ENCODE results near the gene SBNO1.

Gene SBNO1

DNA sequence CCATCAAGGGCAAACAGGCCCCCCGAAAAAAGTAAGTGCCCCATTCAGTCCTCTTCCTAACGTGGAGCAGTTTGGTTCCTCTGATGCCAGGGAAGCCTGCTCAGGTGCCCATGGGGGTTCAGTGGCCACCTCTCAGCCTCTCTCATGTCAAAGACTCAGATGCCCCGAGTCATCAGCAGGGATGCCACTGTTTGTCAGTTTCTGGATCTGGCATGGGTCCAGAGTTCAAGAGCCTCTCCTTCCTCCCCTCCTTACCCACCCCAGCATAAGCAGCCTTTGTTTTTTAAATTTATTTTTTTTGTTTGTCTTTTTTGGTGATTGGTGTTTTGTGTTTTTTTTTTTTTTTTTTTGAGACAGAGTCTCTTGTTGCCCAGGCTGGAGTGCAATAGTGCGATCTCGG lies 30.6 kb upstream of the SBNO1 start:
- DNase-seq (ENCODE audit: extremely low spot score), result no peak
- ChIA-PET CTCF (interaction anchor here (0.9 kb wide), 1 partner anchor 29 kb away, joined by 3 read pairs; no protein-coding TSS in a partner anchor), POLR2A (no interaction called here)
- TF ChIP-seq, protein P1, sequence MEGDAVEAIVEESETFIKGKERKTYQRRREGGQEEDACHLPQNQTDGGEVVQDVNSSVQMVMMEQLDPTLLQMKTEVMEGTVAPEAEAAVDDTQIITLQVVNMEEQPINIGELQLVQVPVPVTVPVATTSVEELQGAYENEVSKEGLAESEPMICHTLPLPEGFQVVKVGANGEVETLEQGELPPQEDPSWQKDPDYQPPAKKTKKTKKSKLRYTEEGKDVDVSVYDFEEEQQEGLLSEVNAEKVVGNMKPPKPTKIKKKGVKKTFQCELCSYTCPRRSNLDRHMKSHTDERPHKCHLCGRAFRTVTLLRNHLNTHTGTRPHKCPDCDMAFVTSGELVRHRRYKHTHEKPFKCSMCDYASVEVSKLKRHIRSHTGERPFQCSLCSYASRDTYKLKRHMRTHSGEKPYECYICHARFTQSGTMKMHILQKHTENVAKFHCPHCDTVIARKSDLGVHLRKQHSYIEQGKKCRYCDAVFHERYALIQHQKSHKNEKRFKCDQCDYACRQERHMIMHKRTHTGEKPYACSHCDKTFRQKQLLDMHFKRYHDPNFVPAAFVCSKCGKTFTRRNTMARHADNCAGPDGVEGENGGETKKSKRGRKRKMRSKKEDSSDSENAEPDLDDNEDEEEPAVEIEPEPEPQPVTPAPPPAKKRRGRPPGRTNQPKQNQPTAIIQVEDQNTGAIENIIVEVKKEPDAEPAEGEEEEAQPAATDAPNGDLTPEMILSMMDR (IDR thresholded peaks at IDR 0.05; ENCODE audit: control extremely low read depth, extremely low read depth, low read depth, missing control alignments), result no peak

DNA sequence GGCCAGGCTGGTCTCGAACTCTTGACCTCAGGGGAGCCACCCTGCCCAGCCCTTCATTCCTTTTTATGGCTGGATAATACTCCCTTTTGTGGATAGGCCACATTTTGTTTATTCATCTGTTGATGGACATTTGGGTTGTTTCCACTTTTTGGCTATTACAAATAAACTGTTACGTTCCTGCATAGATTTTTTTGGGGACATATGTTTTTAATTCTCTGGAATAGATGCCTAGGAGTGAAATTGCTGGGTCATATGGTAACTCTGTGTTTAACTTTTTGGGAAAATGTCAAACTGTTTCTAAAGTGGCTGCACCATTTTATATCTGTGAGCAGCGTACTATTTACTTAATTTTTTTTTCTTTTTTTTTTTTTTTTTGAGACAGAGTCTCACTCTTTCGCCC lies 29.1 kb upstream of the SBNO1 start:
- TF ChIP-seq, protein P1 (IDR thresholded peaks at IDR 0.05; ENCODE audit: control extremely low read depth, extremely low read depth, low read depth, missing control alignments), result no peak
- DNase-seq (ENCODE audit: extremely low spot score), result no peak
- ChIA-PET CTCF (no interaction called here), POLR2A (interaction anchor here (0.6 kb wide), 1 partner anchor 27 kb away, joined by 4 read pairs; no protein-coding TSS in a partner anchor)

DNA sequence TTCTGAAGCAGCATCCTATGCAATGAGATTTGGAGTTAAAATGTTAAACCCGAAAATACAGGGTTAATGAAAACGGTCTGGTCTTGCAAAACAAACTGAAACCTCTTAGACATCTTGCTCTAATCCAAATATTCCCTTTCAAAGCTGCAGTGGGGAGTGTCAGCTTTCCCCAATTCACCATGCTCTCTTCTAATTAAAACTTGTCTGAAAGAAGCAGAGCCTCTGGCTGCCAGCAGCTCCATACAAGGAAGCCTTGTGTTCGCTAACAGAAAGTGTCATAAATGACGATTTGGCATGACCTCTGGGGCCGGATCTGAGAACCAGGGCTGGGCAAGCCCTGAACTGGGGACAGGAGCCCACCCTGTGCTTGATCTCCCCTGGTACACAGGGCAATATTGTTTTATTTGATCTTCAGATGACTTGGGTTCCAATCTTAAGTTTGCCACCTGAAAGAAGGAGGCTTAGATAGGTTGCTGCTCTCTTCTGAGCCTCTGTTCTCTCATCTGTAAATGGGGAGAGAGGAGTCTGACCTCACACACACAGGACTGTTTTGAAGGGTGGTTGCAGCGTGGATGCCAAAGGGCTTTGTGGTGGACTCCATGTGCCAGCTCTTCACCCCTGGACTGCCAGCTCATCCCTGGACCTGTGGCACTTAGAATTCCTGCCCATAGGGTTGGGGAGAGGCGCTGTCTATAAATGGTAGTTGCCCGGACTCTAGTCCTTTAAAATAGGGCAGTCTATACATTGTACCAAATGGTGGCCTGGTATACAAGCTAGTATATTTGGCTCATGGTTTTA lies 27.1 kb upstream of the SBNO1 start:
- POLR2A ChIA-PET, result no interaction called here
- TF ChIP-seq, protein P1 (IDR thresholded peaks at IDR 0.05; ENCODE audit: control extremely low read depth, extremely low read depth, low read depth, missing control alignments), result no peak
- DNase-seq (ENCODE audit: extremely low spot score), result no peak
- CTCF ChIA-PET, result interaction anchor here (1.5 to 1.7 kb wide), 2 partner anchors 10 to 26 kb away, joined by 4 to 7 read pairs; no protein-coding TSS in a partner anchor

DNA sequence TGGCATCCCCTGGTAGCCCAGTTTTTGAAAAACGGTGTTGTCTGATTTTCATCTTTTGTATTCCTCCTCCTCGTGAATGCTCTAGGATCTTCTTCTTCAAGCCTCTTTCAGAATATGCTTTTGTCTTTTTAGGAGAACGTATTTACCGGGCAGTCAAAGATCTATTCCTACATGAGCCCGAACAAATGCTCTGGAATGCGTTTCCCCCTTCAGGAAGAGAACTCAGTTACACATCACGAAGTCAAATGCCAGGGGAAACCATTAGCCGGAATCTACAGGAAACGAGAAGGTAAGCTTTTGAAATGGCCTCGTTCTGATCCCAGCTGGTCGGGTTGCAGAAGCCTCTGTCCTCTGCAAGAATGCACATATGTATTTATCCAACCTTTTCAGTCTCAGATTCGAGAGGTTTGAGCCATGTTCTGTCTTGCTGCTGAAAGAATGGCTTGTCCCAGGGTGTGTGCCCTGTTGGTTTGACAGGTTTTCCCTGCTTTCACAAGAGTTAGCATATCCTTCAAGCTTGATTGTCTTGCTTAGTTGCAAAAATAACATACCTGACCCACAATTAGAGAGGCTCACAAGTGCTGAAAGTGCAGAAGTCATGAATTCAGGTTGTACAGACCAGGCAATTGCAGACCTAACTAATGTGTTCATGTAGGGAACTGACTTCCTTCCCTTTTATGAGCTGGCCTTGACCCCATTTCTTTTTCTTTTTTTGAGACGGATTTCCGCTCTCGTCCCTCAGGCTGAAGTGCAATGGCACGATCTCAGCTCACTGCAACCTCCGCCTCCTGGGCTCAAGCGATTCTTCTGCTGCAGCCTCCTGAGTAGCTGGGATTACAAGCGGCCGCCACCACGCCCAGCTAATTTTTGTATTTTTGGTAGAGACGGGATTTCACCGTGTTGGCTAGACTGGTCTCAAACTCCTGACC lies 26.1 kb upstream of the SBNO1 start:
- ChIA-PET POLR2A (no interaction called here), CTCF (interaction anchor here (1.5 to 1.7 kb wide), 2 partner anchors 9 to 25 kb away, joined by 4 to 7 read pairs; no protein-coding TSS in a partner anchor)
- no peak for DNase-seq (ENCODE audit: extremely low spot score)

DNA sequence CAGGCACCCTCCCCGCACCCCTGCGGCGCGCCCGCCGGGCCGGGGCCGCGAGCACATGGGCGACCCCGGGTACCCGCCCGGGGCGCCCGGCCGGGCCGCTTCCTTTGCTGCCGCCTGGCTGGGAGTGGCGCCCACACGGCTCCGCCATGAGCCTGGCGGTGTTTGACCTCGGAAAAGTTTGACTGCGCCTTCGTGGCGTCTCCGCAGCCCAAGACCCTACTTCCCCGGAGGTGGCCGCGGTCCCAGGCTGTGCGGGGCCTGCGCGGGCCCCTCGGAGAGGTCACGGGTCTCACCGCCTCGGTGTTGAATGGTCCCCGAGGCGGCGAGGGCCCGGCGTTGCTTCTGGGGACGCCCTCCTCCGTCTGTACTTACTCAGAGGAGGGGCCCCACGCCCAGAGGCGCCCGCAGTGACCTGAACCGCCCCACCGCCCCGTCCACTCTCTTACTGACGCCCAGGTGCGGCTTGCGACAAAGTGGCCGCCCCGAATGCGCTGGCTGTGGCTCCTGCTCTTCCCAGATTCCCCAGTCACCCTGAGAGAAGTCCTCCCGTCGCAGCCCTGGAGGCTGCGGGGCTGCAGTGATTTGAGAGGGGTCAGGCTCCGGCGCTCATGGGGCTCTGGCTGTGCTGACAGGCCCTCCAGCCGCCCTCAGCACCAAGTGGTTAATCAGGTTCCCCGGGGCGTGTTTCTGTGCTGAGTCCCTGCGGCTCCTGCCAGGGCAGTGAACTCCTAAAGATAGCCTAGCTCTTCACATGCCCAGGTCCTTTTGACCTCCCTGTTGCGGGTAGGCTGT lies 25.1 kb upstream of the SBNO1 start:
- POLR2A ChIA-PET, result no interaction called here
- CTCF ChIA-PET, result interaction anchor here (1.7 kb wide), 1 partner anchor 24 kb away, joined by 7 read pairs; no protein-coding TSS in a partner anchor

More for the DNA sequence above, 26.1 kb upstream of the SBNO1 start:
- TF ChIP-seq, protein P1 (IDR thresholded peaks at IDR 0.05; ENCODE audit: control extremely low read depth, extremely low read depth, low read depth, missing control alignments), result no peak

More for the DNA sequence above, 25.1 kb upstream of the SBNO1 start:
- TF ChIP-seq, protein P1 (IDR thresholded peaks at IDR 0.05; ENCODE audit: control extremely low read depth, extremely low read depth, low read depth, missing control alignments), result no peak
- DNase-seq (ENCODE audit: extremely low spot score), result peak; percentile 76

All from GM10248 (cell line).